ENCODE measurements around the gene PIGC.

Gene PIGC

GRCh38 chr1:172427191-172427590 is 16.7 kb downstream of the PIGC start:
- DNase-seq: no peak

GRCh38 chr1:172425339-172425738 is 18.5 kb downstream of the PIGC start:
- DNase-seq: no peak

GRCh38 chr1:172423336-172423735 is 20.5 kb downstream of the PIGC start:
- no peak for DNase-seq

- DNase-seq: no peak
Observed at GRCh38 chr1:172421974-172422604, 21.8 kb downstream of the PIGC start.

GRCh38 chr1:172420385-172420784 is 23.5 kb downstream of the PIGC start, which contains the start of gene C1orf105:
TSS of gene C1orf105 (plus strand) at chr1:172420685. CDS start at chr1:172420886, 201 bp downstream.
- DNase-seq: no peak

- DNase-seq: no peak
Observed at GRCh38 chr1:172417557-172417956, 26.3 kb downstream of the PIGC start.

- DNase-seq: no peak
Observed at GRCh38 chr1:172416496-172417035, 27.3 kb downstream of the PIGC start.

- no peak for DNase-seq
Observed at GRCh38 chr1:172414331-172414730, 29.5 kb downstream of the PIGC start.

- DNase-seq: no peak
Observed at GRCh38 chr1:172411791-172412338, 32.0 kb downstream of the PIGC start.

- DNase-seq: no peak
Observed at GRCh38 chr1:172410027-172410426, 33.8 kb downstream of the PIGC start.

- no peak for DNase-seq
Observed at GRCh38 chr1:172408958-172409357, 34.9 kb downstream of the PIGC start.

- no peak for DNase-seq
Observed at GRCh38 chr1:172406968-172407367, 36.9 kb downstream of the PIGC start.

- no peak for DNase-seq
Observed at GRCh38 chr1:172405912-172406311, 38.0 kb downstream of the PIGC start.

GRCh38 chr1:172404121-172404520 is 39.7 kb downstream of the PIGC start:
- DNase-seq: no peak

GRCh38 chr1:172402878-172403569 is 40.8 kb downstream of the PIGC start:
- DNase-seq: no peak

- no peak for DNase-seq
Observed at GRCh38 chr1:172401892-172402291, 42.0 kb downstream of the PIGC start.

GRCh38 chr1:172401477-172401876 is 42.4 kb downstream of the PIGC start:
- DNase-seq: no peak

- DNase-seq: no peak
Observed at GRCh38 chr1:172400722-172401105, 43.2 kb downstream of the PIGC start.

GRCh38 chr1:172399756-172400721 is 43.8 kb downstream of the PIGC start:
- DNase-seq: no peak

GRCh38 chr1:172398970-172399755 is 44.7 kb downstream of the PIGC start:
- peak; percentile 70 for DNase-seq

- no peak for DNase-seq
Observed at GRCh38 chr1:172398193-172398592, 45.7 kb downstream of the PIGC start.

- DNase-seq: no peak
Observed at GRCh38 chr1:172397633-172398032, 46.2 kb downstream of the PIGC start.

Data from activated CD8-positive, alpha-beta memory T cell treated with anti-CD3 and anti-CD28 coated beads for 24 hours (primary cell).